Head of caudate nucleus (tissue), 42 donors: ENCODE measurements around the gene ZNF805.
"Not testable (repeated sequence)": the region's sequence is repeated elsewhere in the genome, so short reads cannot be mapped to it uniquely, and the experiment has no call there.

Source experiments
- DNase-seq, 42 donors: peaks; one replicate each; pipeline versions ENCODE4 v3.0.0 to v3.0.0-alpha.2; 2020 to 2021; ENCODE audit warnings: mixed read lengths in 7 of 42
- intact Hi-C: fragments of 100-400 bp; cut with DNase I; formaldehyde crosslinking; loops from one replicate; pipeline ENCODE4 v1.15.0; 2022

ZNF805 gene

GRCh38 chr19:57262044-57262443, 21.6 kb downstream of the ZNF805 start:
- DNase-seq, result no peak
- intact Hi-C loops, result no loop called here

GRCh38 chr19:57263244-57263741, 22.9 kb downstream of the ZNF805 start:
- no peak for DNase-seq
- intact Hi-C loops, result no loop called here

- intact Hi-C loops, result no loop called here
- no peak for DNase-seq
Measured at GRCh38 chr19:57267291-57267690, 26.9 kb downstream of the ZNF805 start.

GRCh38 chr19:57269515-57270250, 29.3 kb downstream of the ZNF805 start:
- no peak for DNase-seq

GRCh38 chr19:57271280-57271679, 30.8 kb downstream of the ZNF805 start:
- intact Hi-C loops, result no loop called here
- DNase-seq, result no peak

More at GRCh38 chr19:57269515-57270250, 29.3 kb downstream of the ZNF805 start:
- intact Hi-C loops, result no loop called here

GRCh38 chr19:57273014-57273413, 32.6 kb downstream of the ZNF805 start:
- no peak for DNase-seq

GRCh38 chr19:57276430-57276829, 36.0 kb downstream of the ZNF805 start:
- DNase-seq, result no peak
- intact Hi-C loops, result no loop called here

More at GRCh38 chr19:57273014-57273413, 32.6 kb downstream of the ZNF805 start:
- intact Hi-C loops, result no loop called here

GRCh38 chr19:57278481-57278880, 38.0 kb downstream of the ZNF805 start:
- intact Hi-C loops, DNase-seq: not testable (repeated sequence)

GRCh38 chr19:57279418-57280164, 39.2 kb downstream of the ZNF805 start:
- intact Hi-C loops, result no loop called here
- DNase-seq, result peak; percentile 76 to 95 (median 87)

GRCh38 chr19:57280165-57280961, 39.9 kb downstream of the ZNF805 start, which contains the start of gene ZNF460:
ZNF460 (plus strand) TSS chr19:57280485; CDS start chr19:57280807, 322 bp downstream.
- intact Hi-C loops, result no loop called here
- peak; percentile 95 to 99 (median 97) for DNase-seq

GRCh38 chr19:57280962-57281400, 40.5 kb downstream of the ZNF805 start:
- peak in 4 of 42 donors; percentile 6 to 27 (median 8) for DNase-seq
- intact Hi-C loops, result no loop called here

GRCh38 chr19:57282011-57282643, 41.7 kb downstream of the ZNF805 start:
- intact Hi-C loops, result no loop called here

GRCh38 chr19:57288373-57288772, 47.9 kb downstream of the ZNF805 start:
- intact Hi-C loops, result no loop called here
- DNase-seq, result no peak

More at GRCh38 chr19:57282011-57282643, 41.7 kb downstream of the ZNF805 start:
- no peak for DNase-seq

GRCh38 chr19:57290970-57291369, 50.5 kb downstream of the ZNF805 start:
- intact Hi-C loops, result no loop called here
- no peak for DNase-seq

GRCh38 chr19:57292547-57292946, 52.1 kb downstream of the ZNF805 start:
- intact Hi-C loops, result no loop called here
- DNase-seq, result no peak

- intact Hi-C loops, result no loop called here
- no peak for DNase-seq
Measured at GRCh38 chr19:57293719-57294118, 53.3 kb downstream of the ZNF805 start.

GRCh38 chr19:57302020-57302465, 61.6 kb downstream of the ZNF805 start:
- peak in 5 of 42 donors; percentile 28 to 67 (median 36) for DNase-seq
- intact Hi-C loops, result no loop called here

GRCh38 chr19:57302727-57303401, 62.4 kb downstream of the ZNF805 start:
- no peak for DNase-seq
- intact Hi-C loops, result no loop called here
